HepG2 (cell line): Measurements from ENCODE around the gene ARHGAP29. TPM values are rescaled to one million over a fixed set of nuclear protein-coding genes. Genes with fewer than 3 reads are reported as not detected.

ENCODE experiments used
- BHLHE40 ChIP-seq: IDR thresholded peaks from 2 replicates; pipeline ENCODE4 v1.6.1; 2011; ENCODE audit warnings: low read length, improper control_type of control experiment
- CHCHD3 ChIP-seq: sonication (generic); formaldehyde crosslinking; IDR thresholded peaks from 2 replicates; pipeline ENCODE4 v1.8.0; 2022; ENCODE audit warnings: mild to moderate bottlenecking, missing genetic modification reagents, moderate library complexity
- GFI1 ChIP-seq: sonication (generic); formaldehyde crosslinking; IDR thresholded peaks from 2 replicates; pipeline ENCODE4 v1.5.0; 2020; ENCODE audit warnings: missing genetic modification reagents, mild to moderate bottlenecking, borderline replicate concordance
- LRRFIP1 ChIP-seq: sonication (generic); formaldehyde crosslinking; conservative IDR thresholded peaks from 2 replicates; pipeline ENCODE4 v1.4.0; 2020; ENCODE audit warnings: missing genetic modification reagents
- STAG1 ChIP-seq: sonication (generic); formaldehyde crosslinking; IDR thresholded peaks from 2 replicates; pipeline ENCODE4 v1.4.0; 2020; ENCODE audit warnings: missing genetic modification reagents
- TCF12 ChIP-seq, 2 experiments: fragments of 450-650 bp in 1 of 2; sonication (generic) in 1 of 2; formaldehyde crosslinking in 1 of 2; IDR thresholded peaks; 2 replicates each; pipeline versions ENCODE4 v1.6.1 to v1.8.0; 2017 to 2022; ENCODE audit warnings: antibody characterized with exemption in 1 of 2, mild to moderate bottlenecking in 1 of 2, missing genetic modification reagents in 1 of 2, moderate library complexity in 1 of 2
- ZNF343 ChIP-seq: sonication (generic); formaldehyde crosslinking; IDR thresholded peaks from 2 replicates; pipeline ENCODE4 v1.4.0; 2020; ENCODE audit warnings: mild to moderate bottlenecking, missing genetic modification reagents
- polyA plus RNA-seq, 8 experiments: library from polyadenylated mRNA; depleted of rRNA in 3 of 8; stranded (reverse) in 7 of 8; unstranded in 1 of 8; fragments of >200 nt; fragmentation: Illumina TruSeq in 4 of 8; extraction: Trizol in 4 of 8; gene quantifications; 2 replicates each; pipeline versions ENCODE4 v1.2.1 to v1.2.3, GENCODE V29; 2011 to 2016; ENCODE audit warnings: low read depth in 4 of 8, missing spikeins in 1 of 8, mixed read lengths in 1 of 8; ENCODE audit not compliant: insufficient read depth in 1 of 8
- total RNA-seq, 5 experiments: library from RNA; depleted of rRNA; stranded (reverse); fragments of >200 nt; fragmentation: Illumina TruSeq; extraction: Trizol; gene quantifications; 2 replicates each; pipeline ENCODE4 v1.2.3, GENCODE V29; 2016; ENCODE audit warnings: low read depth in 1 of 5
- TF ChIP-seq, protein P1 (sequence below): sonication (generic); formaldehyde crosslinking; IDR thresholded peaks from 2 replicates; pipeline ENCODE4 v1.8.0; 2022; ENCODE audit warnings: low read depth, missing genetic modification reagents
- TF ChIP-seq, protein P2 (sequence below): sonication (generic); formaldehyde crosslinking; IDR thresholded peaks from 2 replicates; pipeline ENCODE4 v1.5.0; 2020; ENCODE audit warnings: mild to moderate bottlenecking, missing genetic modification reagents, borderline replicate concordance

The ARHGAP29 gene
- total and polyA plus RNA-seq, 2 of the 13 experiments (the other 11 are each of a cell fraction or from before 2014, with no cell fraction given), result 12.8 to 18.3 TPM

DNA sequence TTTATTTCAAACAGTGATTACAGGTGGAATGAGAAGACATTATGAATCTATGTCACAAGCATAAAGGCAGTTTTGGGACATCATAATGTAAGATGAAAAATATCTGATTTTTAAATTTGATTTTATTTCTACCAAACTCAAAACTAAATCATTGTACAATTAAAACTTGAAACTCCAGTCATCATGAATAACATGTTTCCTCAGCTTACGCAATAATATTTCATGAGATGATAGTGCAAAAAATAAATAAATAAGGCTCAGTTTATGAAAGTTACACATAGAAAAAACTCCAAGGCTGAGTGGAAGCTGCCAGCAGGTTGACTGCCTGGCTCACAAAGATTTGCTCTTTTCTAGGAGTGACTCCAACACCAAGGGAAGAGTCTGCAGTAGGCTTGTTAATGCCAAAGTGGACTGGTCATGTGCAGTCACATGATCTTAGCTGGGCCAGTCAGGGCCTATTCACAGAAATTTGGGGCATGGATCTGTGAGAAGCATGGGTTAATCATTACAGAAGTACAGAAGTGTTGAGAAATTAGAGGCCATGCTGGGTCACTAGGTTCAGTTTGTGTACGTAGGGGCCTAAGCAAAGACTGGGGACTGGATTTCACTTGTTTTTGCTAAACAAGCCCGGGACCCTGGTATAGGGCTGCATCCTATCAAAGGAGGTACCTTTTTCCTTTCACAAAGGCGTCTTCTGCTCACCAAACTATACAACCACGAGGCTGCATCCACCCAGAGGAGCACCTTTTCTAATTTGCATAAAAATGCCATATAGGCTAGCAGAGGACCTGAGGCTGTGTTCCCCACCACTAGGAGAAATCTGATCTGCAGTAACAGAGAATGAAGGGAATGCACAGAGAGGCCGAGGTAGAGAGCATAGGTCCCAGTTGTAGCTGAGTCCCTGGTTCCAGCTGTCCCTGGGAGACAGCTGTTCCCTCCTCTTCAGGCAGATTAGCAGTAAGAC lies 111.6 kb downstream of the ARHGAP29 start (continued):
- no peak for TF ChIP-seq CHCHD3
- TF ChIP-seq STAG1 (CRISPR knock-in tag), result no peak
- TF ChIP-seq ZNF343 (CRISPR knock-in tag), result no peak
- TF ChIP-seq GFI1, result peak; percentile 72
- TF ChIP-seq, protein P1, sequence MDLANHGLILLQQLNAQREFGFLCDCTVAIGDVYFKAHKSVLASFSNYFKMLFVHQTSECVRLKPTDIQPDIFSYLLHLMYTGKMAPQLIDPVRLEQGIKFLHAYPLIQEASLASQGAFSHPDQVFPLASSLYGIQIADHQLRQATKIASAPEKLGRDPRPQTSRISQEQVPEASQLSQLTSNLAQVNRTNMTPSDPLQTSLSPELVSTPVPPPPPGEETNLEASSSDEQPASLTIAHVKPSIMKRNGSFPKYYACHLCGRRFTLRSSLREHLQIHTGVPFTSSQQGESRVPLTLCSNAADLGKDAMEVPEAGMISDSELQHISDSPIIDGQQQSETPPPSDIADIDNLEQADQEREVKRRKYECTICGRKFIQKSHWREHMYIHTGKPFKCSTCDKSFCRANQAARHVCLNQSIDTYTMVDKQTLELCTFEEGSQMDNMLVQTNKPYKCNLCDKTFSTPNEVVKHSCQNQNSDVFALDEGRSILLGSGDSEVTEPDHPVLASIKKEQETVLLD (CRISPR knock-in tag), result no peak
- peak; percentile 48; the same call in 1 of the 2 replicates for TF ChIP-seq BHLHE40
- TF ChIP-seq LRRFIP1, result no peak
- TF ChIP-seq, protein P2, sequence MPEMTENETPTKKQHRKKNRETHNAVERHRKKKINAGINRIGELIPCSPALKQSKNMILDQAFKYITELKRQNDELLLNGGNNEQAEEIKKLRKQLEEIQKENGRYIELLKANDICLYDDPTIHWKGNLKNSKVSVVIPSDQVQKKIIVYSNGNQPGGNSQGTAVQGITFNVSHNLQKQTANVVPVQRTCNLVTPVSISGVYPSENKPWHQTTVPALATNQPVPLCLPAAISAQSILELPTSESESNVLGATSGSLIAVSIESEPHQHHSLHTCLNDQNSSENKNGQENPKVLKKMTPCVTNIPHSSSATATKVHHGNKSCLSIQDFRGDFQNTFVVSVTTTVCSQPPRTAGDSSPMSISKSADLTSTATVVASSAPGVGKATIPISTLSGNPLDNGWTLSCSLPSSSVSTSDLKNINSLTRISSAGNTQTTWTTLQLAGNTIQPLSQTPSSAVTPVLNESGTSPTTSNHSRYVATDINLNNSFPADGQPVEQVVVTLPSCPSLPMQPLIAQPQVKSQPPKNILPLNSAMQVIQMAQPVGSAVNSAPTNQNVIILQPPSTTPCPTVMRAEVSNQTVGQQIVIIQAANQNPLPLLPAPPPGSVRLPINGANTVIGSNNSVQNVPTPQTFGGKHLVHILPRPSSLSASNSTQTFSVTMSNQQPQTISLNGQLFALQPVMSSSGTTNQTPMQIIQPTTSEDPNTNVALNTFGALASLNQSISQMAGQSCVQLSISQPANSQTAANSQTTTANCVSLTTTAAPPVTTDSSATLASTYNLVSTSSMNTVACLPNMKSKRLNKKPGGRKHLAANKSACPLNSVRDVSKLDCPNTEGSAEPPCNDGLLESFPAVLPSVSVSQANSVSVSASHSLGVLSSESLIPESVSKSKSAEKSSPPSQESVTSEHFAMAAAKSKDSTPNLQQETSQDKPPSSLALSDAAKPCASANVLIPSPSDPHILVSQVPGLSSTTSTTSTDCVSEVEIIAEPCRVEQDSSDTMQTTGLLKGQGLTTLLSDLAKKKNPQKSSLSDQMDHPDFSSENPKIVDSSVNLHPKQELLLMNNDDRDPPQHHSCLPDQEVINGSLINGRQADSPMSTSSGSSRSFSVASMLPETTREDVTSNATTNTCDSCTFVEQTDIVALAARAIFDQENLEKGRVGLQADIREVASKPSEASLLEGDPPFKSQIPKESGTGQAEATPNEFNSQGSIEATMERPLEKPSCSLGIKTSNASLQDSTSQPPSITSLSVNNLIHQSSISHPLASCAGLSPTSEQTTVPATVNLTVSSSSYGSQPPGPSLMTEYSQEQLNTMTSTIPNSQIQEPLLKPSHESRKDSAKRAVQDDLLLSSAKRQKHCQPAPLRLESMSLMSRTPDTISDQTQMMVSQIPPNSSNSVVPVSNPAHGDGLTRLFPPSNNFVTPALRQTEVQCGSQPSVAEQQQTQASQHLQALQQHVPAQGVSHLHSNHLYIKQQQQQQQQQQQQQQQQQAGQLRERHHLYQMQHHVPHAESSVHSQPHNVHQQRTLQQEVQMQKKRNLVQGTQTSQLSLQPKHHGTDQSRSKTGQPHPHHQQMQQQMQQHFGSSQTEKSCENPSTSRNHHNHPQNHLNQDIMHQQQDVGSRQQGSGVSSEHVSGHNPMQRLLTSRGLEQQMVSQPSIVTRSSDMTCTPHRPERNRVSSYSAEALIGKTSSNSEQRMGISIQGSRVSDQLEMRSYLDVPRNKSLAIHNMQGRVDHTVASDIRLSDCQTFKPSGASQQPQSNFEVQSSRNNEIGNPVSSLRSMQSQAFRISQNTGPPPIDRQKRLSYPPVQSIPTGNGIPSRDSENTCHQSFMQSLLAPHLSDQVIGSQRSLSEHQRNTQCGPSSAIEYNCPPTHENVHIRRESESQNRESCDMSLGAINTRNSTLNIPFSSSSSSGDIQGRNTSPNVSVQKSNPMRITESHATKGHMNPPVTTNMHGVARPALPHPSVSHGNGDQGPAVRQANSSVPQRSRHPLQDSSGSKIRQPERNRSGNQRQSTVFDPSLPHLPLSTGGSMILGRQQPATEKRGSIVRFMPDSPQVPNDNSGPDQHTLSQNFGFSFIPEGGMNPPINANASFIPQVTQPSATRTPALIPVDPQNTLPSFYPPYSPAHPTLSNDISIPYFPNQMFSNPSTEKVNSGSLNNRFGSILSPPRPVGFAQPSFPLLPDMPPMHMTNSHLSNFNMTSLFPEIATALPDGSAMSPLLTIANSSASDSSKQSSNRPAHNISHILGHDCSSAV (CRISPR knock-in tag), result no peak
- TF ChIP-seq TCF12 (IDR thresholded peaks at IDR 0.05), result no peak
- no peak for TF ChIP-seq TCF12 (CRISPR knock-in tag; IDR thresholded peaks at IDR 0.05)
